ENCODE results near the gene TBXAS1.

TBXAS1 gene

DNA sequence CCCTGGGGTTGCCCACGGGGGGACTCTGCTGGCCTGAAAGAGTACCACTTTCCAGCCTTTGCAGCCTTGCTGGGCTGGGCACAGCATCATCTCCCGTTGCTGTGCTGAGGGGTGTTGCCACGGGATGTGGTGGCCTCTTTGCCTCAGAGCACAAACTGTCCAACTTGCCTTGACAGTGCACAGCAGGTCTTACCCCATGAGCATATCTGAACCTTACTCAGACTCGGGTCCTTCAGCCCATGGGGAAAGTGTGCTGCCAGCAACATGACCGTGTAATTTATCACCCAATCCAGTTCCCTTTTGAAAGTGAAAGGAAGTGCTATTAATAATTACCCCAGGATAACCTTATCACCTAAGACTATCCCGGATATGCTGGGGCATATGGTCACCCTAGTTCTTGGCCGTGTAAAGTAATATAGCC is 46.8 kb downstream of the TBXAS1 start:
- no peak for TF ChIP-seq ZFX (IDR thresholded peaks at IDR 0.05; ENCODE audit: borderline replicate concordance)
- TF ChIP-seq, protein P1, sequence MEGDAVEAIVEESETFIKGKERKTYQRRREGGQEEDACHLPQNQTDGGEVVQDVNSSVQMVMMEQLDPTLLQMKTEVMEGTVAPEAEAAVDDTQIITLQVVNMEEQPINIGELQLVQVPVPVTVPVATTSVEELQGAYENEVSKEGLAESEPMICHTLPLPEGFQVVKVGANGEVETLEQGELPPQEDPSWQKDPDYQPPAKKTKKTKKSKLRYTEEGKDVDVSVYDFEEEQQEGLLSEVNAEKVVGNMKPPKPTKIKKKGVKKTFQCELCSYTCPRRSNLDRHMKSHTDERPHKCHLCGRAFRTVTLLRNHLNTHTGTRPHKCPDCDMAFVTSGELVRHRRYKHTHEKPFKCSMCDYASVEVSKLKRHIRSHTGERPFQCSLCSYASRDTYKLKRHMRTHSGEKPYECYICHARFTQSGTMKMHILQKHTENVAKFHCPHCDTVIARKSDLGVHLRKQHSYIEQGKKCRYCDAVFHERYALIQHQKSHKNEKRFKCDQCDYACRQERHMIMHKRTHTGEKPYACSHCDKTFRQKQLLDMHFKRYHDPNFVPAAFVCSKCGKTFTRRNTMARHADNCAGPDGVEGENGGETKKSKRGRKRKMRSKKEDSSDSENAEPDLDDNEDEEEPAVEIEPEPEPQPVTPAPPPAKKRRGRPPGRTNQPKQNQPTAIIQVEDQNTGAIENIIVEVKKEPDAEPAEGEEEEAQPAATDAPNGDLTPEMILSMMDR (IDR thresholded peaks at IDR 0.05), result no peak

DNA sequence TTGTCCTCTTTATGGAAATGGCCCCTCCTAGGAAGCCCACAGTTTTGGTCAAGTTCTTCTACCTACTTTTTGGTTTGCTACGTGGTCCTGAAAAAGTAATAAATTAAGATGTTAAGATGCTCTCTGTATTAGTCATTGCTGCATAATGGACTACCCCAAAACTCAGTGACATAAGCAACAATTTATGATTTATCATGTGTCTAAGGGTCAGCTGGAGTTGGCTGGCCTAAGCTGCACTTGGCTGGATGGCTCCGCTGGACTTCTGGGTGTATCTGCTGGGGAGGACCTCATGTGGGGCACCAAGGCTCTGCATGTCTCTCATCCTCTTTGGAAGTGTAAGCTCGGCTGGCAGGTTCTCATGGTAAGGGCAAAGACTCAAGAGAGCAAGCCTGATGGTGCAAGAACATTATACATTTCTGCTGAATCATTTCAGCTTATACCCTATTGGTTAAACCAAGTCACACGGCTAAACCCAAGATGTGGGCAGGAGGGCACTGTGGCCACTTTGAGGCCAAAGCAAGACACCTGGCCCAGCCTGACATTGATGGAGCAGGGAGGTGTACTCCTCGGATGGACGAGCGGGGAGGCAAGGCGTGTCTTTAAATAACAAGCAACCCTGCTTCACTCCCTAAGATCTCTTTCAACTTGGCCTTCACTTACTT is 47.7 kb downstream of the TBXAS1 start:
- TF ChIP-seq ZFX (IDR thresholded peaks at IDR 0.05; ENCODE audit: borderline replicate concordance), result no peak
- TF ChIP-seq, protein P1 (IDR thresholded peaks at IDR 0.05), result no peak
- no peak overlapping the region for H3K27ac ChIP-seq

More for the DNA sequence above, 46.8 kb downstream of the TBXAS1 start:
- no peak overlapping the region for H3K27ac ChIP-seq

DNA sequence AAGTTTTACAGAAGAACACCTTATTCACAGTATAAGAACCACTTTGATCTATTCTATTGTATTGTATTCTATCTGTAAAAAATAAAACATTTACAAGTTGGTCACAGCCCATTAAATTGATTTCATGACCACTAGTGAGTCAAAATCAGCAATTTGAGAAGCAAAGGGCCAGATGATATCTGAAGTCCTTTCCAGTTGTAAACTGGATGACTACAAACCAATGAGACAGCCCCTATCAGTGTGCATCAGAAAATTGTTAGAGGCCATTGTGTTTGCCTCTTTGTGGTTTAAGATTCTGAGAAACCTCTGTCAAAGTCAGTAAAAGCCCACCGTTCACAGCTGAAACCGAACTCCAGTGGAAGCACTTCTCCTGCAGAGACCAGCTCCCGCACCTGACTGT is 54.8 kb downstream of the TBXAS1 start:
- no peak overlapping the region for H3K27ac ChIP-seq
- TF ChIP-seq ZFX (IDR thresholded peaks at IDR 0.05; ENCODE audit: borderline replicate concordance), result no peak
- TF ChIP-seq, protein P1 (IDR thresholded peaks at IDR 0.05), result no peak

DNA sequence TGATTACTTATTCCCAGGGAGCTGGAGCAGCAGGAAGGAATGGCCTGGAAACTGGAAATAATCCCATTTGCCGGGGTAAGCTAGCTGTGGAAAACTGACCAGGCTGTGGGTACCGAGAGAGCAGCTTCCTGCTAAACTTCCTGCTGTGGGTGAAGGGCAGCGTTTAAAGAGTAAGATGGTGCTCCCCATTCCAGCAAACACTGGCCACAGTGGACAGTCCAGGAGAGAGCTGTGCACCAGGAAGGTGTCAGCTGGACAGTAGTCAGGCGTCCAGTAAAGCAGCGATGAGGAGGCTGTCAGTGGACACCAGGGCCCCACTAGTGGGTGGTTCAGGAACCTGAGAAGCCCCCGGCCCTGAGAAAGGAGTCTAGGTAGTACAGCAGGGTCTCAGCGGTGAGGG is 55.4 kb downstream of the TBXAS1 start:
- TF ChIP-seq, protein P1 (IDR thresholded peaks at IDR 0.05), result no peak
- no peak for TF ChIP-seq ZFX (IDR thresholded peaks at IDR 0.05; ENCODE audit: borderline replicate concordance)
- no peak overlapping the region for H3K27ac ChIP-seq

DNA sequence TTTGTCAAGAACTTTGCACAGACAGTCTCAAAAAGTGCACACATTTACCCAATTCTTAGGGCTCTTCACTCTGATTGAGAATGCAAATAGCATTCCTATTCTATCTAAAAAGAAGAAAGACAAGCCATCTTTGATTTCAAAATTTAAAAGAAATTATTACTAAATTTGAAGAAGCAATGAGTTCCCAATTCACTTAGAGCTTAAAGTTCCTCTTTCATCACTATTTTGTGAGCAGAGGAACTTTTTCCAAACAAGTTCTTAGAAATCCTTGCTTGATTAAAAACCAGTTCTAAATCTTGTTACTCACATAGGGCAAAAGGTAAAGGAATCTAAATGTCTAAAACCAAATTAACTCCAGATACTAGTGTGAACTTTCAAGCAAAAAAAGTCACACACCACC is 56.4 kb downstream of the TBXAS1 start:
- TF ChIP-seq ZFX (IDR thresholded peaks at IDR 0.05; ENCODE audit: borderline replicate concordance), result no peak
- TF ChIP-seq, protein P1 (IDR thresholded peaks at IDR 0.05), result no peak
- no peak overlapping the region for H3K27ac ChIP-seq

DNA sequence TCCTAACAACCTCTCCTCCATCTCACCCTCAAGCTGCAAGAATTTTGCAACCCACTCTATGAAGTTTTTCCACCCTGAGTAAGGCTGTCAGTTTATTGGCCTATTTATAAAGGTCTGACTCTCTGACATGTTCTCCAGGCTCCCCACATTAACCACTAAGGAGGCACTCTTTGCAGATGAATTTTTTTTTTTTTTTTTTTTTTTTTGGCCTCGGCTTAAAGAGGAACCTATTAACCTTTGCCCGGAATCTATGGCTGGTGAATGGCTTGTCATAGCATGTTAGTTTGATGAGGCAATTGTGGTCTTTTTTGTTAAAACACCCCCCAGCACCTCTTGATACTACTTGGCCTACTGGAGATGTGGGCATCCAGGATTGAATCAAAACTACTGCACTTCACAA is 57.1 kb downstream of the TBXAS1 start:
- TF ChIP-seq, protein P1 (IDR thresholded peaks at IDR 0.05), result no peak
- no peak for TF ChIP-seq ZFX (IDR thresholded peaks at IDR 0.05; ENCODE audit: borderline replicate concordance)
- no peak overlapping the region for H3K27ac ChIP-seq

DNA sequence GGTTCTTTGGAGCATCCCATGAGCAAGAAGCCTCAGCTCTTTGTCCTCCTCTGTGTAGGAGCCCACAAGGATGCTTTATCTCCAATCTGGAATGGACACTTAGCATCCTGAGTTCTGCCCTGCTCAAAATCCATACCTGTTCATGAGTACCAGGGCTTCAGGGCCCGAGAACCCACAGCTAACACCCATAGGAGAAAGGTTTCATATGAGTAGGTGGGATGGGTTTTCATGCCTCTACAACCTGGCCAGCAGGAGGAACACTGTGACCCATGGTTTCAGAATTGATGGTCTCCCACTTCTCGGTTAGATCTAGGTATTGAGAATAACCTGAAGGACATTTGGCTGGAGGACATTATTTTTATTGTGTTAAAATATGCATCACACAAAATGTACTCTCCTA is 57.8 kb downstream of the TBXAS1 start:
- H3K27ac ChIP-seq, result no peak overlapping the region
- no peak for TF ChIP-seq ZFX (IDR thresholded peaks at IDR 0.05; ENCODE audit: borderline replicate concordance)
- TF ChIP-seq, protein P1 (IDR thresholded peaks at IDR 0.05), result no peak

Measured in 22Rv1 (cell line).